ENCODE measurements around the gene GNA14. TPM values are rescaled to one million over a fixed set of nuclear protein-coding genes. Genes with fewer than 3 reads are reported as not detected.
"Not testable (repeated sequence)": the region's sequence is repeated elsewhere in the genome, so short reads cannot be mapped to it uniquely, and the experiment has no call there.

The GNA14 gene
- total RNA-seq, 4 donors from 2014 or later = 2.8 to 7.4 (median 4.5) TPM

DNA sequence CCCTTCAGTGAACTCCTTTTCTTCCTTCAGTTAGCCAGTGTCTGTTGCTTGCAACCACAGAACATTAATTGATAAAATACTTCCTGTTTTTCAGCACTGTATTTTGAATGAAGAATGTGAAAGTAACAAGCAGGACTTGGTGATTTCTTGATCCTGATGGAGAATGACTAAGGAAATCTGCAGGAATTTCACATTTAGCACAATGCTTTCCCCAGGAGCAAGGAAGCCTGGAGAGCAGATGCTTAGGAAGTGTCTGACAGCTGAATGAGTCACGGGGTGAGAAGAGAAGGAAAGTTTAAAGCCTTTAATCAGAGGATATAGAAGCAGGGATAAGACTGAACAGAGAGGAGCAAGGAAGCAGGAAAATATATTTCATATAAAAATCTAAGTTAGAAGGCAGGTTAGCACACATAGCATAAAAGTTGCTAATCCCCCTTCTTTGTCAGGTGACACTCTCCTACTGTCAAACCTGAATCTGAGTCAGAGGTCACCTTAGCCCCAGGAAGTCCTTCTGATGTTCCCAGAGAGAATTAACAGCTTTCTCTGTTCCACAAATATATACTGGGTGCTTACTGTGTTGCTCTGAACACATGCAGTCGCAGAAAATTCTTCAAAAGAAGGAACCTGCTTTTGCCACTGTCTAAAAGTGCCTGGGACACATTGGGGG lies 59.7 kb downstream of the GNA14 start:
- ATAC-seq (ENCODE audit: low FRiP score) (no peak), DNase-seq (ENCODE audit: low spot score) (no peak)
- TF ChIP-seq, protein P1, sequence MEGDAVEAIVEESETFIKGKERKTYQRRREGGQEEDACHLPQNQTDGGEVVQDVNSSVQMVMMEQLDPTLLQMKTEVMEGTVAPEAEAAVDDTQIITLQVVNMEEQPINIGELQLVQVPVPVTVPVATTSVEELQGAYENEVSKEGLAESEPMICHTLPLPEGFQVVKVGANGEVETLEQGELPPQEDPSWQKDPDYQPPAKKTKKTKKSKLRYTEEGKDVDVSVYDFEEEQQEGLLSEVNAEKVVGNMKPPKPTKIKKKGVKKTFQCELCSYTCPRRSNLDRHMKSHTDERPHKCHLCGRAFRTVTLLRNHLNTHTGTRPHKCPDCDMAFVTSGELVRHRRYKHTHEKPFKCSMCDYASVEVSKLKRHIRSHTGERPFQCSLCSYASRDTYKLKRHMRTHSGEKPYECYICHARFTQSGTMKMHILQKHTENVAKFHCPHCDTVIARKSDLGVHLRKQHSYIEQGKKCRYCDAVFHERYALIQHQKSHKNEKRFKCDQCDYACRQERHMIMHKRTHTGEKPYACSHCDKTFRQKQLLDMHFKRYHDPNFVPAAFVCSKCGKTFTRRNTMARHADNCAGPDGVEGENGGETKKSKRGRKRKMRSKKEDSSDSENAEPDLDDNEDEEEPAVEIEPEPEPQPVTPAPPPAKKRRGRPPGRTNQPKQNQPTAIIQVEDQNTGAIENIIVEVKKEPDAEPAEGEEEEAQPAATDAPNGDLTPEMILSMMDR (IDR thresholded peaks at IDR 0.05) = no peak

DNA sequence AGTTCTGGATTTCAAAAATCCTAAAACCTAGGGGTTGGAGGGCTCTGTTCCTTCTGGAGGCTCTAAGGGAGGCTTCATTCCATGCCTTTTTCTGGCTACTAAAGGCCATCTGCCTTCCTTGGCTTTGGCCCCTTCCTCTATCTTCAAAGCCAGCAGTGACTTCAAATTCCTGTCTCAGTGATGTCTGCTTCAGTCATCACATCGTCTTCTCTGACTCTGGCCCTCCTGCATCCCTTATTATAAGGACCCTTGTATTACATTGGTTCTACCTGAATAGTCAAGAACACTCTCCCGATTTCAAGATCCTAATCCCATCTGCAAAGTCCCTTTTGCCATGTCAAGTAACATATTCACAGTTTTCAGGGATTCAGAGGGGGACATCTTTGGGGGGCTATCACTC lies 60.3 kb downstream of the GNA14 start:
- DNase-seq (ENCODE audit: low spot score) (no peak), ATAC-seq (ENCODE audit: low FRiP score) (no peak)
- TF ChIP-seq, protein P1 (IDR thresholded peaks at IDR 0.05) = no peak

DNA sequence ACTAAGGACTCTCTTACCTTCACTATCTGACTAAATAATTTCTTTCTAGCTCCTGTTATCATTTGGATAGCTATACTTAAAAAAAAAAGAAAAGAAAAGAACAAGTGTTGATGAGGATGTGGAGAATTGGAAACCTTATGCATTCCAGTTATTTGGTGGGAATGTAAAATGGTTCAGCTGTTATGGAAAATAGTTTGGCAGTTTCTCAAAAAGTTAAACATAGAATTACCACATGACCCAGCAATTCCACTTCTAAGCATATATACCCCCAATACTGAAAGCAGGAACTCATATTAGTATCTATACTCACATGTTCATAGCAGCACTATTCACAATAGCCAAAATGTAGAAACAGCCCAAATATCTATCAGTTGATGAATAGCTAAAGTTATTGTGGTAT lies 61.1 kb downstream of the GNA14 start:
- DNase-seq (ENCODE audit: low spot score) (no peak), ATAC-seq (ENCODE audit: low FRiP score) (no peak)
- TF ChIP-seq, protein P1 (IDR thresholded peaks at IDR 0.05) = no peak

DNA sequence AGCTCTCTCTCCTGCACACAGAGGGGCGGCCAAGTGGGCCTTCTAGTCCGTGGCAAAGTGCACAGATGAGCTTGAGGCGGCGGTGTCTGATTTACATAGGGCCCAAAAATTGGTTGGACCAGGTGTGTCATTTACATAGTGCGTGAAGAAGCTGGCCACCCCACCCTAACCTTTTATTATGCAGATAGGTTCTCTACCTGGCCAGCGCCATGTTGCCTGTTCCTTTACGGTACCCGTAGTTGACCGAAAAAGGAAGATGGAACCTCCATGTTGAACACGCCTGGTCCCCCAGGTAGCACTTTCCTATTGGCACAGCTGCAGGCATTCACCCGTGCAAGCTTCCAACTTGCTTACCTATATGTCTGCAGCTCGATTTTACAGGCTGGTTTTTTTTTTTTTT lies 61.5 kb downstream of the GNA14 start:
- ATAC-seq (ENCODE audit: low FRiP score) (no peak), DNase-seq (ENCODE audit: low spot score) (no peak)
- TF ChIP-seq, protein P1 (IDR thresholded peaks at IDR 0.05) = no peak

DNA sequence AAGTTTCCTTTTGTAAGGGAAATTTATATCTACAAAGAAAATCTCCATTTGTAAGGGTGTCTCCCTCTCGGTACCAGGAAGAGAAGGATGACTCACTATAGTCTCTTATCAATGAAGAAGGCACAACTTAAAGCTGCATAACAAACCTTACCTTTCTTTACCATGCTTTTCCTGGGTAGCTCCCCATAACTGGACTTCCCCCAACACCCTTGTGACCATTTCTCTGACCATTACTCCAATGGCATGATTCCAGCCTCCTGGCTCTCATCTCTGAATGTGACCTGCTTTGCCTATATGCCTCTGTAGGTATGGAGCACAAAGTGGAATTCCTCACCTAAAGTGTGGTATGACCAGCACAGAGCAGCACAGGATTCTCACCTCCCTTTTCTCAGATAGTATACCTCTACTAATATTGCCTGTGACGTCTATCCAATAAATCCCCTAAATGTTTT lies 62.8 kb downstream of the GNA14 start:
- TF ChIP-seq, protein P1 (IDR thresholded peaks at IDR 0.05) = no peak
- ATAC-seq (ENCODE audit: low FRiP score) (no peak), DNase-seq (ENCODE audit: low spot score) (no peak)

DNA sequence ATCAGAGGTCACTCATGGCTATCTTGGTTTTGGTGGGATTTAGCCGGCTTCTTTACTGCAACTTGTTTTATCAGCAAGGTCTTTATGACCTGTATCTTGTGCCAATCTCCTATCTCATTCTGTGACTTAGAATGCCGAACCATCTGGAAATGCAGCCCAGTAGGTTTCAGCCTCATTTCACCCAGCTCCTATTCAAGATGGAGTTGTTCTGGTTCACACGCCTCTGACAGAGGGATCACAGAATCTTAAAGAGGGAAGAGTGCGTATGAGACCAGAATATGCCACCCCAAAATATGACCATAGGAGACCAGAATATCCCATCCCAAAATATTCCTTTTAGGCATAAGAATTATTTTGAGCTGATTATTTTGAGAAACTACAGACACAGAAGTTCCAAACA lies 63.2 kb downstream of the GNA14 start:
- DNase-seq (ENCODE audit: low spot score); ATAC-seq (ENCODE audit: low FRiP score): not testable (repeated sequence)

DNA sequence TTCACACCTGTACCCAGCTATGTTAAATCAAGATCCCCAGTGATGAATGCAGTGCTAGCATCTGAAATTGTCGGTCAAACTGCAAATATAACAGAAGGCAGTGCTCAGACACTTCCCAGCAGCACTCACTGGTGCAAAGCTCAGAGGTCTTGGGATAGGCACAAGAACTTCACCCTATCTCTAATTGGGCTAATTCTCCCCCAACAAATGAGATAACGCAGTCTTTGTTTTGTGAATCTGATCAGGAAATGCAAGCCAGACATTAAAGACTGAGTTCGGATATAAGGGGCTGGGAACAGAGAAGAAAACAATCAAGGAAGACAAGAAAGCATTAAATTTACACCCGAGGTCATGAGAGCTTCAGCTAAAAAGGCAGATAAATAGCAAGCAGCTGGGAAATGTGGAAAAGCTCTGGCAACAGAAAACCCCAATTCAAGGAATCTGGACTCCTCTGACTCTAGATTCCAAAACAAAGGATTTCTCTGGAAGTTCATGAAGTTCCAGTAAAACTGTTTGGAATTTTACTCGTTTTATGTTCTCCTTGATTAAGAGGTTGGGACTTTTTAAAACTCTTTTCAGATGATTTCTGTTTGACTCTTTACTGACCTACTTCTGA lies 65.1 kb downstream of the GNA14 start:
- ATAC-seq (ENCODE audit: low FRiP score) (no peak), DNase-seq (ENCODE audit: low spot score) (no peak)
- TF ChIP-seq, protein P1 (IDR thresholded peaks at IDR 0.05) = no peak
